ENCODE measurements around the gene ABCA5. TPM values are rescaled to one million over a fixed set of nuclear protein-coding genes. Genes with fewer than 3 reads are reported as not detected.

ABCA5 gene
- 4.0 and 4.5 TPM in 2 replicates for total RNA-seq (2021)
- long read RNA-seq, partial matches to known transcripts = 0 of 2 reads
- long read RNA-seq, other reads (novel, unspliced or antisense) = 1 of 2 reads

DNA sequence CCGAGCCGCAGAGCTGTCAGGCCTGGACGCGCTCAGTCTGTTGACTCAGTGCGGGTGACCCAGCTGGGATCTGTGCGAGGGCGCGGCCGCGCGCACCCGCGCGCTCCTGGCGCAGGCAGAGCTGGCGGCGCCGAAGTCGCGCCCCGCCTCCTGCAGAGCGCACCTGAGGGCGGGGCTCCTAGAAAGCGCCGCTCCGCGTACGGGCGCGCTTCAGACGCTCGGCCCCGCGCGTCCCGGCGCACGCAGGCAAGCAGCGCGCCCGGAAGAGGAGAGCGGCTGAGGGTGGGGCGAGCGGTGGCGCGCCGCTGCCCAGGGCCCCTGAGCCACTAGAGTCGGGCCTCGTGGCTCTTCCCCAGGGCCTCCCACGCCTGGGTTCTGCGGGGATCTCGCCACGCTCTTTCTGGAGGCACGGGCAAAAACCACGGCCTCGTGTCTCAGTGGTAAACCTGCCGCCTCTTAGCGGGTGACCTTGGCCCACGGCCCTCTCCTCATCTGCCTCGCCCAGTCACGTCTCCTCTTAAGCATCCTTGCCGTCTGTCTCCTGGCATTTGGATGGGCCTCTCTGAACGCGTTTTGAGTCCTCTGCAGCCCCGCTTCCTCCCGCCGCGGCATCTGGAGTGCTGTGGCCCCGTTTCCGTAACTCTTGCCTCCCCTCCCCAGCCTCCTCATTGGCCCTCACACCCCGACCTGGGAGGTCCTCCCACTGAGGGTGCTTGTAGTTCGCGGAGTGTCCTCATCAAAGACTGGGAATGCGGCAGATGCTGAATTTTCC is at the start of gene ABCA5:
TSS of gene ABCA5 (minus strand) at position 74 of the 772 bp plus-strand sequence. CDS start 12,718 bp downstream, outside the sequence.
- Mint-ChIP-seq H3K27ac (peak within 1 kb of the TSS in 1 of 3 experiments; percentile 39; a peak in 1 of 7 replicates), H3K4me3 (peak within 1 kb of the TSS; percentile 89 to 90), H3K9me3 (peaks cover 19% of the 10 kb centered on the region in 2 experiments), H3K36me3 (ENCODE audit: insufficient read depth in 1 of 3, low read depth in 3 of 3) (peaks cover 2 to 19% (median 5%) of the 10 kb centered on the region in 3 experiments; a peak in 4 of 7 replicates), H3K27me3 (ENCODE audit: low read depth) (peaks cover 47% of the 10 kb centered on the region), H3K4me1 (peaks cover 22 to 43% of the 10 kb centered on the region in 2 experiments)
- Histone ChIP-seq H4K5ac (ENCODE audit: insufficient read length, low read depth, low read length) (no peak within 1 kb of the TSS), H3T11ph (ENCODE audit: low read length) (no peak within 1 kb of the TSS), H2AK5ac (ENCODE audit: insufficient read length, low read length) (no peak within 1 kb of the TSS), H3K18ac (ENCODE audit: insufficient read length, low read depth, low read length) (peak within 1 kb of the TSS; percentile 36), H4K20me1 (ENCODE audit: control insufficient read depth, insufficient read depth, insufficient read length) (no peaks in the 10 kb centered on the region), H3K79me2 (ENCODE audit: insufficient read depth, low read length) (no peaks in the 10 kb centered on the region), H2AFZ (ENCODE audit: low read length) (no peak within 1 kb of the TSS), H2BK120ac (ENCODE audit: low read depth, low read length, poor library complexity, severe bottlenecking) (no peak within 1 kb of the TSS), H3K27ac (ENCODE audit: insufficient read length, low read depth, low read length) (no peak within 1 kb of the TSS), H3K9ac (ENCODE audit: extremely low read depth, insufficient read length, low read length) (peak within 1 kb of the TSS; percentile 39), H3K9me3 (ENCODE audit: control insufficient read depth, low read depth, low read length) (no peaks in the 10 kb centered on the region), H3K14ac (ENCODE audit: insufficient read depth, low read length) (peak within 1 kb of the TSS; percentile 55), H3K79me1 (ENCODE audit: insufficient read depth, low read depth, low read length, poor library complexity, severe bottlenecking) (no peaks in the 10 kb centered on the region), H3K56ac (ENCODE audit: insufficient read length, low read depth, low read length) (no peak within 1 kb of the TSS), H3K23ac (ENCODE audit: insufficient read length, low read depth, low read length) (no peak within 1 kb of the TSS), H2BK12ac (ENCODE audit: insufficient read length, low read depth, low read length) (no peak within 1 kb of the TSS), H2BK5ac (ENCODE audit: insufficient read length, low read length) (no peak within 1 kb of the TSS), H4K8ac (replicated peaks; ENCODE audit: insufficient read length, low read depth, low read length) (no peak within 1 kb of the TSS), H3K27me3 (ENCODE audit: insufficient read depth, low read length) (peaks cover 3% of the 10 kb centered on the region; the same call in 1 of the 2 replicates), H3K23me2 (ENCODE audit: insufficient read length, low read depth, low read length, poor library complexity, severe bottlenecking) (peaks cover 15% of the 10 kb centered on the region), H4K91ac (ENCODE audit: insufficient read length, low read depth, low read length) (no peak within 1 kb of the TSS), H3K4me1 (ENCODE audit: insufficient read depth, low read length) (0 out of 2 replicates have a peak, but pooled peaks cover 2% of the 10 kb centered on the region), H2BK15ac (ENCODE audit: low read depth, low read length) (no peak within 1 kb of the TSS), H2BK20ac (ENCODE audit: low read depth, low read length, poor library complexity, severe bottlenecking) (no peak within 1 kb of the TSS), H3K4me2 (ENCODE audit: insufficient read depth, insufficient read length, low read length) (peak within 1 kb of the TSS; percentile 96), H3K4ac (ENCODE audit: low read depth, low read length) (no peak within 1 kb of the TSS)
- DNase-seq = peak; percentile 95
- no CpG with 5 or more reads among the region's 74 CpGs for WGBS (ENCODE audit: extremely low coverage, insufficient read length, low lambda C conversion rate)
- no peak for TF ChIP-seq CTCF (conservative IDR thresholded peaks at IDR 0.05)

All from H9 (cell line).